ENCODE measurements around the gene PCBD2. TPM values are rescaled to one million over a fixed set of nuclear protein-coding genes. Genes with fewer than 3 reads are reported as not detected.

The PCBD2 gene
- polyA plus RNA-seq, 1 experiment: 3.3 TPM

DNA sequence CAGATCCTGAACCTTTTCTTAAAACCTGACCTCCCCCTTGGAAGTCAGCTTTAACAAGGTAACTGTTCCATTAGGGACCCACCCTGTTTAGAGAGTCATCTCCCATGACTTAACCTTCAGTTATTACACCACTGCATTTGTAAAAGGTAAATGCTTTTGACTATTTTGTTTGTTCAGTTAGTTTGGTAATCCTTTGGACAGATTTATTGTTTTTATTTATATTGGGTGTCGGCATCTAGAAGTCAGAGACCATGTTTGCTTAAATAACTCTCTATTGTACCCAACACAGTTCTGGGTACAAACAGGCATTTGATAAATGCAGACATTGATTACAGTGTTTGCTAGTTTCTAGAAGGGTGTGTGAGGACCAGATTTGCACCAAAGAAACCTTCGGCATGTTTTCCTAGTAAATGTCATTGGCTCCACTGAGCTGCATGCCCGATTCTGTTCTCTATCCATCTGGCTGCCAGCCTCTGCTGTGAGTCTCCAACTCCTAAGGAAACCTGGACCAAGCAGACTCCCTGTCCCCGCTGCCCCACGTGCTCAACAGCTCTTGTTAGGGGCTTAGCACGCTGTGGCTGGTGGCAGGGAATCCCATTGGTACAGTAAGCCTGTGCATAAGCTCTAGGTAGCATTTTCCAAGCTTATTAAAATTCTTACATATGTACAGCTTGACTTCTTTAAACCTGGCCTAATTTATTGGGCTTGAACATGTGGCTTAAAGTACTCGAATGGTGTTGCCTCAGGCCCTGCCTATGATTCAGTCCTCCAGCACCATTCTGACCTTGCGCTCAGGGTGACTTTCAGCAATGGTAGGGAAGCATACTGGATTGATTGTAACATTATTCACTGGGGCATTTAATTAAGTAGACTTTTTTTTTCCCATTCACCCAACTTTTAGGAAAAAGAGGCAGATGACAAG lies 6.6 kb downstream of the PCBD2 start:
- POLR2A ChIA-PET: no interaction called here
- CTCF ChIA-PET: interaction anchor here (0.6 to 1.0 kb wide), 3 partner anchors 11 to 324 kb away, joined by 3 to 4 read pairs (median 3); no protein-coding TSS in a partner anchor
- Histone ChIP-seq H3K27me3 (ENCODE audit: control insufficient read depth, insufficient read depth, low read length) (no peaks in the 10 kb centered on the region), H3K36me3 (ENCODE audit: control insufficient read depth, insufficient read depth, low read length) (no peaks in the 10 kb centered on the region), H3K4me3 (ENCODE audit: low read depth, low read length) (no peak overlapping the region)
- TF ChIP-seq, protein P1, sequence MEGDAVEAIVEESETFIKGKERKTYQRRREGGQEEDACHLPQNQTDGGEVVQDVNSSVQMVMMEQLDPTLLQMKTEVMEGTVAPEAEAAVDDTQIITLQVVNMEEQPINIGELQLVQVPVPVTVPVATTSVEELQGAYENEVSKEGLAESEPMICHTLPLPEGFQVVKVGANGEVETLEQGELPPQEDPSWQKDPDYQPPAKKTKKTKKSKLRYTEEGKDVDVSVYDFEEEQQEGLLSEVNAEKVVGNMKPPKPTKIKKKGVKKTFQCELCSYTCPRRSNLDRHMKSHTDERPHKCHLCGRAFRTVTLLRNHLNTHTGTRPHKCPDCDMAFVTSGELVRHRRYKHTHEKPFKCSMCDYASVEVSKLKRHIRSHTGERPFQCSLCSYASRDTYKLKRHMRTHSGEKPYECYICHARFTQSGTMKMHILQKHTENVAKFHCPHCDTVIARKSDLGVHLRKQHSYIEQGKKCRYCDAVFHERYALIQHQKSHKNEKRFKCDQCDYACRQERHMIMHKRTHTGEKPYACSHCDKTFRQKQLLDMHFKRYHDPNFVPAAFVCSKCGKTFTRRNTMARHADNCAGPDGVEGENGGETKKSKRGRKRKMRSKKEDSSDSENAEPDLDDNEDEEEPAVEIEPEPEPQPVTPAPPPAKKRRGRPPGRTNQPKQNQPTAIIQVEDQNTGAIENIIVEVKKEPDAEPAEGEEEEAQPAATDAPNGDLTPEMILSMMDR (IDR thresholded peaks at IDR 0.05; ENCODE audit: insufficient read depth, low read depth, low read length): no peak
- DNase-seq (ENCODE audit: low read depth): peak; percentile 38

DNA sequence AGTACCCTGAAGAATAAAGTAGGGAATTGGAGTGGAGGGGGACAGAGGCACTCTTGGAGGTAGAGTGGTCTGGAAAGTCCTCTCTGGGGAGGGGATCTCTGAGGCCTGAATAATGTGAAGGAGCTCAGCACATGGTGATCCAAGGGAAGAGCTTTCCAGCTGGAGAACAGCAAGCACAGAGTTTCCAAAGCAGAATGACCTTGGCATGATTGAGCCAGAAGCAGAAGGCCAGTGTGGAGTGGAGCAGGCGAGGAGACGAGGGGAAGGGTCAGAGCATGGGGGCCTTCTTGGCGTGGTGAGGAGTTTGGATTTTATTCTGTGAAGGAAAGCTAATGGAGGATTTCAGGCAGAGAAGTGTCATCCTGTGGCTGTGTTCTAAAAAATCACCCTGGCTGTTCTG lies 8.3 kb downstream of the PCBD2 start:
- Histone ChIP-seq H3K4me3 (ENCODE audit: low read depth, low read length) (no peak overlapping the region), H3K27me3 (ENCODE audit: control insufficient read depth, insufficient read depth, low read length) (no peaks in the 10 kb centered on the region), H3K36me3 (ENCODE audit: control insufficient read depth, insufficient read depth, low read length) (no peaks in the 10 kb centered on the region)
- POLR2A ChIA-PET: interaction anchor here (0.5 kb wide), 1 partner anchor 173 kb away, joined by 4 read pairs; no protein-coding TSS in a partner anchor
- TF ChIP-seq, protein P1 (IDR thresholded peaks at IDR 0.05; ENCODE audit: insufficient read depth, low read depth, low read length): no peak
- no peak for DNase-seq (ENCODE audit: low read depth)
- CTCF ChIA-PET: interaction anchor here (0.6 to 1.4 kb wide), 3 partner anchors 8 to 113 kb away, joined by 4 to 5 read pairs (median 4); partner anchors contain the start of gene PCBD2

DNA sequence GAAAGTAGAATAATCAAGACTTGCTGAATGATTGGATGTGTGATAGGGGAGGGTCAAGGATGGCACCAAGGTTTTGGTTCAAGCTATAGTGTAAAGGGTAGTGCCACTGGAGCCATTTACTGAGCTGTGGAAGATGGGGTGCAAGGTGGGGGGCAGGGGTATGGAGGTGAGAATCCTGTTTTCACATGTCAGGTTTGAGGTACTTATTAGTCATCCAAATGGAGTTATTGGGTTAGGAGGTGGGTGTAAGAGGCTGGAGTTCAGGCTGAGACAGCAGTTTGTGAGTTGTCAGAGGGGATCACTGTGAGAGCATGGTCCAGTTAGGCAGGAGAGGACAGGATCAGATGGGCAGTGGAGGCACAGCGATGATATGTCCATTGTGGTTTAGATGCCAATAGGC lies 8.9 kb downstream of the PCBD2 start:
- DNase-seq (ENCODE audit: low read depth): no peak
- ChIA-PET CTCF (interaction anchor here (1.0 to 1.4 kb wide), 2 partner anchors 8 to 277 kb away, joined by 3 to 4 read pairs; no protein-coding TSS in a partner anchor), POLR2A (interaction anchor here (0.5 kb wide), 1 partner anchor 174 kb away, joined by 4 read pairs; no protein-coding TSS in a partner anchor)
- TF ChIP-seq, protein P1 (IDR thresholded peaks at IDR 0.05; ENCODE audit: insufficient read depth, low read depth, low read length): no peak
- no peaks in the 10 kb centered on the region for H3K27me3 ChIP-seq (ENCODE audit: control insufficient read depth, insufficient read depth, low read length)
- H3K36me3 ChIP-seq (ENCODE audit: control insufficient read depth, insufficient read depth, low read length): no peaks in the 10 kb centered on the region
- H3K4me3 ChIP-seq (ENCODE audit: low read depth, low read length): no peak overlapping the region

DNA sequence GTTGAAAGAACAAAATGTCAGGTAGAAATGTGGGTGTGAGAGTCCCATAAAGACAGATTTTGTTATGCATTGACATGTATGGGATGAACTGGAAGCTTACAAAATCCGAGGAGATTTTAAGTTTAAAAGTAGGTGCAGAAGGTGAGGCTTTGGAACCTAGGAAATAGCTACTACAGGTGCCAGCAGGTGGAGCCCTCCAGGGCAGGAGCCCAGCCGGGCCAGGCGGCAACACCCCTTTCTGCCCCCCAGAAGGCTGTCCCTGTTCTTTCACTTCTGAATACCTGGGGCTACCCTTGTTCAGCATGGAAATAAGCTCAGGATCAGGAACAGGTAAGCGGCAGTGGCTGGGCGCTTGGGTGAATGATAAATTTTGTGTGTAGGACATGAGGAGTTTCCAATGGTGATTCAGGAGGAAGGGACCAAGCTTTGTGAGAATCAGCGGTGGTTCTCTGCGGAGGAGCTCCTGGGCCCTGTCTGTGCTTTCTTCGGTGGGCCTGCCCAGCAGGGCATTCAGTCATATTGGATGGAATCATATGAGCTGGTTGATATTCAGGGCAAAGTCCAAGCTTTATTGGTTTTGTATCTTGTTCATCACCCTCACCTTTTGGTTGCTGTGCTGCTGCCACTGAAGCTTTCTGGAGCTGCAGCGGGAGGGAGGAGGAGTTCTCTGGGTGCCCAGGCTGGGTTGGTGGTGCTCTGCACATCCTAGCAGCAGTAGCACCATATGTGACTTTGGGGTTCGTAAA lies 12.3 kb downstream of the PCBD2 start:
- ChIA-PET CTCF (interaction anchor here (0.6 to 3.0 kb wide), 8 partner anchors 9 to 420 kb away, joined by 3 to 13 read pairs (median 4); partner anchors contain the start of gene PCBD2), POLR2A (interaction anchor here (0.6 kb wide), 1 partner anchor 30 kb away, joined by 3 read pairs; no protein-coding TSS in a partner anchor)
- H3K27me3 ChIP-seq (ENCODE audit: control insufficient read depth, insufficient read depth, low read length): no peaks in the 10 kb centered on the region
- peaks cover 5% of the 10 kb centered on the region; the same call in 1 of the 2 replicates for H3K36me3 ChIP-seq (ENCODE audit: control insufficient read depth, insufficient read depth, low read length)
- no peak overlapping the region for H3K4me3 ChIP-seq (ENCODE audit: low read depth, low read length)
- no peak for DNase-seq (ENCODE audit: low read depth)
- TF ChIP-seq, protein P1 (IDR thresholded peaks at IDR 0.05; ENCODE audit: insufficient read depth, low read depth, low read length): peak; percentile 6; the same call in 1 of the 2 replicates

Data from BJ (cell line).